ENCODE results near the gene DNAL4.
A peak's percentile ranks its signal among the peaks of the same experiment; 100 is the strongest.

The DNAL4 gene

GRCh38 chr22:38761202-38762162 is 32.5 kb downstream of the DNAL4 start:
- Histone ChIP-seq H3K4me3 (ENCODE audit: low read depth, low read length) (no peak overlapping the region), H3K36me3 (no peaks in the 10 kb centered on the region)
- TF ChIP-seq CTCF (IDR thresholded peaks at IDR 0.05; ENCODE audit: low read depth, low read length), result no peak

GRCh38 chr22:38760477-38761201 is 33.3 kb downstream of the DNAL4 start:
- no peaks in the 10 kb centered on the region for H3K27me3 ChIP-seq (ENCODE audit: insufficient read depth, low read depth, severe bottlenecking)
- no peak for TF ChIP-seq CTCF (IDR thresholded peaks at IDR 0.05; ENCODE audit: low read depth, low read length)
- no peaks in the 10 kb centered on the region for H3K9me3 ChIP-seq (ENCODE audit: severe bottlenecking)
- no peak overlapping the region for H3K4me3 ChIP-seq (ENCODE audit: low read depth, low read length)
- peak overlapping the region; percentile 36 for H3K27ac ChIP-seq
- peak; percentile 65 for DNase-seq
- no peaks in the 10 kb centered on the region; the same call in 1 of the 2 replicates for H3K36me3 ChIP-seq

More at GRCh38 chr22:38761202-38762162, 32.5 kb downstream of the DNAL4 start:
- no peaks in the 10 kb centered on the region for H3K9me3 ChIP-seq (ENCODE audit: severe bottlenecking)
- peak overlapping the region; percentile 84 for H3K27ac ChIP-seq
- no peaks in the 10 kb centered on the region for H3K27me3 ChIP-seq (ENCODE audit: insufficient read depth, low read depth, severe bottlenecking)
- DNase-seq, result no peak

GRCh38 chr22:38759005-38759404 is 34.9 kb downstream of the DNAL4 start:
- no peaks in the 10 kb centered on the region; the same call in none of the 2 replicates for H3K36me3 ChIP-seq
- H3K27ac ChIP-seq, result no peak overlapping the region
- H3K4me3 ChIP-seq (ENCODE audit: low read depth, low read length), result no peak overlapping the region
- TF ChIP-seq CTCF (IDR thresholded peaks at IDR 0.05; ENCODE audit: low read depth, low read length), result no peak
- H3K27me3 ChIP-seq (ENCODE audit: insufficient read depth, low read depth, severe bottlenecking), result no peaks in the 10 kb centered on the region
- no peak for DNase-seq
- no peaks in the 10 kb centered on the region for H3K9me3 ChIP-seq (ENCODE audit: severe bottlenecking)

GRCh38 chr22:38758276-38758945 is 35.5 kb downstream of the DNAL4 start:
- H3K27me3 ChIP-seq (ENCODE audit: insufficient read depth, low read depth, severe bottlenecking), result no peaks in the 10 kb centered on the region
- H3K4me3 ChIP-seq (ENCODE audit: low read depth, low read length), result no peak overlapping the region
- no peaks in the 10 kb centered on the region for H3K9me3 ChIP-seq (ENCODE audit: severe bottlenecking)
- H3K27ac ChIP-seq, result no peak overlapping the region
- no peak for TF ChIP-seq CTCF (IDR thresholded peaks at IDR 0.05; ENCODE audit: low read depth, low read length)
- peaks cover 6% of the 10 kb centered on the region for H3K36me3 ChIP-seq
- DNase-seq, result no peak

GRCh38 chr22:38757464-38757757 is 36.5 kb downstream of the DNAL4 start:
- Histone ChIP-seq H3K36me3 (peaks cover 14% of the 10 kb centered on the region), H3K4me3 (ENCODE audit: low read depth, low read length) (no peak overlapping the region), H3K27ac (no peak overlapping the region), H3K27me3 (ENCODE audit: insufficient read depth, low read depth, severe bottlenecking) (no peaks in the 10 kb centered on the region), H3K9me3 (ENCODE audit: severe bottlenecking) (no peaks in the 10 kb centered on the region)
- no peak for DNase-seq
- TF ChIP-seq CTCF (IDR thresholded peaks at IDR 0.05; ENCODE audit: low read depth, low read length), result no peak

Data from WERI-Rb-1 (cell line).